GM12801 (cell line): ENCODE results near the gene LHFPL2.

ENCODE experiments used
- CTCF ChIP-seq: IDR thresholded peaks from one replicate; pipeline ENCODE4 v1.5.1; 2011; ENCODE audit warnings: control low read depth; ENCODE audit not compliant: insufficient read length; ENCODE audit errors: extremely low read depth

The LHFPL2 gene

GRCh38 chr5:78574731-78575161, 73.8 kb downstream of the LHFPL2 start:
- no peak for TF ChIP-seq CTCF

- TF ChIP-seq CTCF: no peak
Observed at GRCh38 chr5:78574131-78574673, 74.4 kb downstream of the LHFPL2 start.

GRCh38 chr5:78573318-78573717, 75.3 kb downstream of the LHFPL2 start:
- no peak for TF ChIP-seq CTCF

GRCh38 chr5:78570646-78571045, 77.9 kb downstream of the LHFPL2 start:
- TF ChIP-seq CTCF: no peak

- TF ChIP-seq CTCF: no peak
Observed at GRCh38 chr5:78569441-78569840, 79.1 kb downstream of the LHFPL2 start.

GRCh38 chr5:78568676-78569075, 79.9 kb downstream of the LHFPL2 start:
- TF ChIP-seq CTCF: no peak

GRCh38 chr5:78568212-78568611, 80.4 kb downstream of the LHFPL2 start:
- no peak for TF ChIP-seq CTCF
